Loucy (cell line): ENCODE data around the gene UBE2K.
"Not testable (repeated sequence)": the region's sequence is repeated elsewhere in the genome, so short reads cannot be mapped to it uniquely, and the experiment has no call there.

ENCODE experiments used
- H2AFZ ChIP-seq: fragments of 200-600 bp; sonication (generic); 2 replicates; pipeline ENCODE4 v1.6.0; 2016; ENCODE audit warnings: antibody characterized with exemption, mild to moderate bottlenecking, low read length, moderate library complexity
- H3F3A ChIP-seq: fragments of 200-600 bp; 2 replicates; pipeline ENCODE4 v1.6.0; 2016; ENCODE audit warnings: antibody characterized with exemption, low read depth, mild to moderate bottlenecking
- H3K27me3 ChIP-seq: fragments of 200-600 bp; sonication (generic); 2 replicates; pipeline ENCODE4 v1.6.1; 2014; ENCODE audit warnings: low read length, mild to moderate bottlenecking; ENCODE audit not compliant: insufficient read depth, poor library complexity, severe bottlenecking
- H3K36me3 ChIP-seq: fragments of 200-600 bp; sonication (generic); 2 replicates; pipeline ENCODE4 v1.6.1; 2016; ENCODE audit warnings: low read length; ENCODE audit not compliant: insufficient read depth
- H3K4me1 ChIP-seq: fragments of 200-600 bp; sonication (generic); 2 replicates; pipeline ENCODE4 v1.5.1; 2014; ENCODE audit warnings: low read length, mild to moderate bottlenecking; ENCODE audit not compliant: insufficient read depth, poor library complexity, severe bottlenecking
- H3K4me2 ChIP-seq: fragments of 200-600 bp; sonication (generic); 2 replicates; pipeline ENCODE4 v1.6.0; 2014; ENCODE audit warnings: antibody characterized with exemption, low read length, low read depth, mild to moderate bottlenecking; ENCODE audit not compliant: poor library complexity, severe bottlenecking
- H3K4me3 ChIP-seq: fragments of 200-600 bp; sonication (generic); 2 replicates; pipeline ENCODE4 v1.5.1; 2014; ENCODE audit warnings: low read length, mild to moderate bottlenecking, mixed read lengths; ENCODE audit not compliant: poor library complexity, severe bottlenecking
- H3K79me2 ChIP-seq: fragments of 200-600 bp; sonication (generic); 2 replicates; pipeline ENCODE4 v1.6.1; 2014; ENCODE audit warnings: low read length; ENCODE audit not compliant: insufficient read depth
- H3K9ac ChIP-seq: fragments of 200-600 bp; sonication (generic); 2 replicates; pipeline ENCODE4 v1.6.0; 2014; ENCODE audit warnings: mild to moderate bottlenecking, low read depth, low read length, moderate library complexity; ENCODE audit not compliant: poor library complexity, severe bottlenecking
- H3K9me2 ChIP-seq: fragments of 200-600 bp; sonication (generic); replicated peaks from 2 replicates; pipeline ENCODE4 v1.6.1; 2016; ENCODE audit warnings: low read depth, low read length, mixed read lengths
- H3K9me3 ChIP-seq: fragments of 200-600 bp; sonication (generic); 2 replicates; pipeline ENCODE4 v1.6.1; 2014; ENCODE audit warnings: mild to moderate bottlenecking, antibody characterized with exemption, low read length, low read depth; ENCODE audit not compliant: insufficient read depth
- H4K20me1 ChIP-seq: fragments of 200-600 bp; sonication (generic); 2 replicates; pipeline ENCODE4 v1.6.0; 2014; ENCODE audit warnings: antibody characterized with exemption, low read length, mild to moderate bottlenecking; ENCODE audit not compliant: insufficient read depth, poor library complexity, severe bottlenecking
- CTCF ChIP-seq: fragments of 200-600 bp; sonication (generic); conservative IDR thresholded peaks from 2 replicates; pipeline ENCODE4 v1.5.1; 2014; ENCODE audit warnings: mild to moderate bottlenecking, antibody characterized with exemption, low read length
- EZH2phosphoT487 ChIP-seq: fragments of 200-600 bp; IDR thresholded peaks from 2 replicates; pipeline ENCODE4 v1.6.1; 2018; ENCODE audit warnings: antibody characterized with exemption, mild to moderate bottlenecking, moderate library complexity, borderline replicate concordance

Gene UBE2K

GRCh38 chr4:39649639-39650265 lies 48.2 kb upstream of the UBE2K start:
- Histone ChIP-seq H3K4me2 (no peak overlapping the region), H3K36me3 (no peaks in the 10 kb centered on the region), H3K4me3 (no peak overlapping the region), H3K9me3 (no peaks in the 10 kb centered on the region), H3K27me3 (no peaks in the 10 kb centered on the region), H3K79me2 (no peaks in the 10 kb centered on the region), H2AFZ (no peak overlapping the region), H3K9ac (no peak overlapping the region), H3F3A (no peaks in the 10 kb centered on the region), H4K20me1 (no peaks in the 10 kb centered on the region), H3K9me2 (no peaks in the 10 kb centered on the region), H3K4me1 (no peaks in the 10 kb centered on the region)
- TF ChIP-seq CTCF (no peak), EZH2phosphoT487 (no peak)

GRCh38 chr4:39651586-39651985 lies 46.4 kb upstream of the UBE2K start:
- not testable (repeated sequence) for H2AFZ ChIP-seq, H3K9me3 ChIP-seq, H3K4me1 ChIP-seq, H3K4me2 ChIP-seq, H3K79me2 ChIP-seq, H3K36me3 ChIP-seq, H3K27me3 ChIP-seq, H3K4me3 ChIP-seq, H4K20me1 ChIP-seq, H3F3A ChIP-seq, H3K9me2 ChIP-seq, H3K9ac ChIP-seq

GRCh38 chr4:39655211-39655610 lies 42.7 kb upstream of the UBE2K start:
- Histone ChIP-seq H3K4me1 (no peaks in the 10 kb centered on the region), H3K9me3 (no peaks in the 10 kb centered on the region), H3K27me3 (no peaks in the 10 kb centered on the region), H3K79me2 (no peaks in the 10 kb centered on the region), H3K9ac (no peak overlapping the region), H3K4me3 (no peak overlapping the region), H3K9me2 (no peaks in the 10 kb centered on the region), H3K4me2 (no peak overlapping the region), H3F3A (no peaks in the 10 kb centered on the region), H3K36me3 (no peaks in the 10 kb centered on the region), H4K20me1 (no peaks in the 10 kb centered on the region), H2AFZ (no peak overlapping the region)
- TF ChIP-seq CTCF (no peak), EZH2phosphoT487 (no peak)

DNA sequence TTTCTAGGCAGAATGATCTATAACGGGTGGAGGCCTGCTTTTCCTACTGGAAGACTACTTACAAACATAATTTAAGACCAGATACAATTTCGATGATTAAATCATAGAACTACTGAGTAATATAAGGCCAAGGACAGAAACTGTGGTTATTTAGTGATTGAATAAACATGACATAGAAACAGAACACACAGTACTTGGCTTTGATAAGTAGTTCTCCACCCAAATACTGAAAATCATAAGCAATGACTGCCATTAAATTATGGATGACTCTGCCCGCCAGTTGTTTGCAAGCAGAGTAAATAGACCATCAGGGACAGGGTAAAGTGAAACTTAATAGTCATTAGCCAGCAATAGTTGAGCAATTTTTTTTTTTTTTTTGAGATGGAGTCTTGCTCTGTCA lies 42.1 kb upstream of the UBE2K start:
- TF ChIP-seq CTCF (no peak), EZH2phosphoT487 (no peak)
- no peaks in the 10 kb centered on the region for H3K9me2 ChIP-seq
- H3K27me3 ChIP-seq: no peaks in the 10 kb centered on the region
- no peak overlapping the region for H3K4me2 ChIP-seq
- no peak overlapping the region for H2AFZ ChIP-seq
- no peak overlapping the region for H3K9ac ChIP-seq
- no peaks in the 10 kb centered on the region for H3K36me3 ChIP-seq
- H3F3A ChIP-seq: no peaks in the 10 kb centered on the region
- H3K9me3 ChIP-seq: no peaks in the 10 kb centered on the region
- H3K79me2 ChIP-seq: no peaks in the 10 kb centered on the region
- no peaks in the 10 kb centered on the region for H4K20me1 ChIP-seq
- no peak overlapping the region for H3K4me3 ChIP-seq
- H3K4me1 ChIP-seq: no peaks in the 10 kb centered on the region

GRCh38 chr4:39656638-39657037 lies 41.3 kb upstream of the UBE2K start:
- H3K9ac ChIP-seq, H3K4me2 ChIP-seq, H3F3A ChIP-seq, H4K20me1 ChIP-seq, H2AFZ ChIP-seq, H3K36me3 ChIP-seq, H3K4me3 ChIP-seq, H3K27me3 ChIP-seq, H3K79me2 ChIP-seq, H3K9me3 ChIP-seq, H3K9me2 ChIP-seq, H3K4me1 ChIP-seq: not testable (repeated sequence)
